AG09319 (cell line): ENCODE data around the gene PNMA6A.

Experiments used
- DNase-seq: peaks from one replicate; pipeline ENCODE4 v3.0.0-alpha.2; 2010; ENCODE audit warnings: low read depth; ENCODE audit errors: extremely low read depth
- TF ChIP-seq, protein P1 (sequence below): IDR thresholded peaks from 2 replicates; pipeline ENCODE4 v1.5.1; 2011; ENCODE audit warnings: low read depth, mild to moderate bottlenecking, inconsistent platforms, low read length, moderate library complexity

Gene PNMA6A

DNA sequence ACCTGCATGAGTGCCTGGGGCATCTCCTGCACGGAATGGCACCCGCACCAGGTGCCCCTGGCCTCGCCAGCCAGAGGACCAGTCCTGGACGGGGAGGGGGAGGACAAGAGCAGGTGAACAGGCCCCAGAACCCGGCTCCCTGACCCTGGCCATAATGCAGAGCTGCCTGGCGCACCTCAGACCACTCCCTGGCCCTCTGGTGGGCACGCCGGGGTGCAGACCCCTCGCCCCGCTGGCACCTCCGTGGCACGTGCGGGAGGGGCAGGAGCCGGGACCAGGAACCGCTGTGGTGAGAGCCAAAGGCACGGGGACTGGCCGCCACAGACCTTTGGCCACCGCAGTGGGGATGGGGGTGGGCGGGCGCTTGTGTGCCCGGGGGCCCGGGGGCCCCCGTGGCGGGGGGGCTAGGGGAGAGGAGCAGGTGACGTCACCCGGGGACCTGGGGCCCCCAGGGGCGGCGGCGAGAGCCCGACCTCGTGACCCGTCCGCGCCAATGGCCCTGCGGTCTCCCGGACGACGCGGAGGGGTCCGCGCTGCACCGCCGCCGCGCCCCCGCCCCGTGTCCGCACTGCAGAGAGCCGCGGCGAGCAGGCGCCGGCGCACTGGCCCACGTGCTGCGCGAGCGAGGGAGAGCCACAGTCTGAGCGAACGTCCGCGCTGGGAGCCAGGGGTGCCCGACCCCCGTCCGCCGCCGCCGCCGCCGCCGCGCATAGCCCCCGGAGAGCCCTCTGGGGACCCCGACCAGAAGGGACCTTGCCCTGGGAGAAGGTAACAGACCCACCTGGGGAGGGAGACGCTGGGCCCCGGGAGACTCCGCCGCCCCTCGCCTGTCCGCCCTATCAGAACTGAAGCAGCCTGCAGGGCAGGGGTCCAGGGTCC is 16.1 kb upstream of the PNMA6A start, which contains the start of gene PNMA3:
PNMA3 (plus strand) TSS at position 600 of the 879 bp plus-strand sequence. CDS start 586 bp downstream, outside the sequence.
- TF ChIP-seq, protein P1, sequence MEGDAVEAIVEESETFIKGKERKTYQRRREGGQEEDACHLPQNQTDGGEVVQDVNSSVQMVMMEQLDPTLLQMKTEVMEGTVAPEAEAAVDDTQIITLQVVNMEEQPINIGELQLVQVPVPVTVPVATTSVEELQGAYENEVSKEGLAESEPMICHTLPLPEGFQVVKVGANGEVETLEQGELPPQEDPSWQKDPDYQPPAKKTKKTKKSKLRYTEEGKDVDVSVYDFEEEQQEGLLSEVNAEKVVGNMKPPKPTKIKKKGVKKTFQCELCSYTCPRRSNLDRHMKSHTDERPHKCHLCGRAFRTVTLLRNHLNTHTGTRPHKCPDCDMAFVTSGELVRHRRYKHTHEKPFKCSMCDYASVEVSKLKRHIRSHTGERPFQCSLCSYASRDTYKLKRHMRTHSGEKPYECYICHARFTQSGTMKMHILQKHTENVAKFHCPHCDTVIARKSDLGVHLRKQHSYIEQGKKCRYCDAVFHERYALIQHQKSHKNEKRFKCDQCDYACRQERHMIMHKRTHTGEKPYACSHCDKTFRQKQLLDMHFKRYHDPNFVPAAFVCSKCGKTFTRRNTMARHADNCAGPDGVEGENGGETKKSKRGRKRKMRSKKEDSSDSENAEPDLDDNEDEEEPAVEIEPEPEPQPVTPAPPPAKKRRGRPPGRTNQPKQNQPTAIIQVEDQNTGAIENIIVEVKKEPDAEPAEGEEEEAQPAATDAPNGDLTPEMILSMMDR, result no peak
- DNase-seq, result no peak

DNA sequence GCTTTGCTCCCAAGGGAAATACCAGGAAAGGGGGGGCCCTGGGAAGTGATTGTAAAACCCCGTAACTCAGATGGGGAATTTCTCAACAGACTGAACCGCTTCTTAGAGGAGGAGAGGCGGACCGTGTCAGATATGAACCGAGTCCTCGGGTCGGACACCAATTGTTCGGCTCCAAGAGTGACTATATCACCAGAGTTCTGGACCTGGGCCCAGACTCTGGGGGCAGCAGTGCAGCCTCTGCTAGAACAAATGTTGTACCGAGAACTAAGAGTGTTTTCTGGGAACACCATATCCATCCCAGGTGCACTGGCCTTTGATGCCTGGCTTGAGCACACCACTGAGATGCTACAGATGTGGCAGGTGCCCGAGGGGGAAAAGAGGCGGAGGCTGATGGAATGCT is 15.0 kb upstream of the PNMA6A start:
- TF ChIP-seq, protein P1, result no peak

DNA sequence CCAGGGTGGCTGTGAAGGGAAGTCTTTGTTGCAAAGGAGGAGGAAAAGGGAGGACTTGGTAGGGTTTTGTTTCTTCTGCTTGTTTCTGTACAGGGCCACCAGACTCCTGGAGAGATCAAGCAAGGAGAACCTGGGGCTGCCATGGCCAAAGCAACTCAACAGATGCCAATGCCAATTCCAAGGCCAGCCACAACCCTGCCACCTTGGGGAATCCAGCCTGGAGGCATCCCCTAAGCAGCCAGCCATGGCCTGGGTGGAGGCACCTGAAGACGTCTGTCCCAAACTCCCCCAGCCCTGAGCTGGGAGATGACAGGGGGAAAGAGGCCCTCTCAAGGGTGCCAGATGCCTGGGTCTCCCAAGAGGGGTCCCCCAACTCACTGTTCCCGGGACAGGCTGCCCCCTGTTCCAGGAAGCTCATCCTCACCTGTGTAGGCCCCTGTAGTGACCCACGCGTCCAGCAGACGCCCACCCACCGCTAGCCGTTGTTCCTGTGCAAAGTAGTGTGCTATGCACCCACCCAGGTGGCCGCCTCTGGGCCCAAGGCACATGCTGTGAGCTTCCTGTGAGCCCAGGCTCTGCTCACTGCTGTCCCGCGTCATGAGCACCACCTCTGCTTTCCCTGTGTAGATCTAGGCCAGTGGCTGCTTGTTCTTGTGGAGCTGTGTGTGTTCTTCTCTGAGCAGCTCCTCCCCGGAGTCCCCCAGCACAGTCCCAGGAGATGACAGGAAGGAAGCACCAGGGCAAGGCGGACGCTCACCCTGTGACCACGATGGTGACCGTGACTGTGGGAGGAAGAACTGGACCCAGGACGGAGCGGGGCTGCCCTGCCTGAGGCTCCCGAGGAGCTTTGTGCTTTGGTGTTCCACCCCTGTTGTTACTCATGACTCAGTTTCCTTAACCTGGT is 12.8 kb upstream of the PNMA6A start:
- TF ChIP-seq, protein P1, result no peak
- DNase-seq, result no peak

More for the DNA sequence above, 15.0 kb upstream of the PNMA6A start:
- no peak for DNase-seq

DNA sequence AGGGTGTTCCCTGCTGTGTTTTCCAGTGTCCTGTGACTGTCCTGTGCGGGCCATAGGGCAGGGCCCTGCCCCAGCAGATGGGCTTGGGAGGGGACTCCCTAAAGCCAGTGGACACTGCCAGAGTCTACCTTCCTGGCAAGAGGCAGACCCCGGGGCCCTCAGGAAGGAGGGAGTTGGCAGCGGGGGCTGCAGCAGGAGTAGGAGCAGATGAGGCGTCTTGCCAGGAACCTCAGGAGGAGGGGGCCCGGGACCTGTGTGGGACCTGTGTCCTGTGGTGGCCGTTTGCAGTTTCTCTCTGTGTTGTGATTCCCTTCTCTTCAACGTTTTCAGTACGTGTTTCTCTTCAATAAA is 12.2 kb upstream of the PNMA6A start:
- DNase-seq, result no peak
- TF ChIP-seq, protein P1, result no peak

DNA sequence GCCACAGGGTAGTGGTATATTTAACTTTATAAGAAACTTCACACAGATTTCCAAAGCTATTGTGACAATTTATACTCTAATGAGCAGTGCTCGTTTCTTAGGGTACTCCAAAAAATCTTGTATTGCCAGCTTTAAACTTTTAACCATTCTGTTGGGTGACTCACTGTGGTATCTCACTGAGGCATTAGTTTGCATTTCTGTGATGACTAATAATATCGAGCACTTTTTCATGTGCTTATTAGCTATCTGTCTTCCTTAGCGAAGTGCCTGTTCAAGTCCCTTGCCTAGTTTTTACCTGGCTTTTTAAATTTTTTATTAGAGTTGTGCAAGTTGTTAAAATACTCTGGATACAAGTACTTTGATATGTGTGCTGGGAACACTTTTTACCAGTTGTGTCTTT is 10.5 kb upstream of the PNMA6A start:
- no peak for DNase-seq
- TF ChIP-seq, protein P1, result no peak

DNA sequence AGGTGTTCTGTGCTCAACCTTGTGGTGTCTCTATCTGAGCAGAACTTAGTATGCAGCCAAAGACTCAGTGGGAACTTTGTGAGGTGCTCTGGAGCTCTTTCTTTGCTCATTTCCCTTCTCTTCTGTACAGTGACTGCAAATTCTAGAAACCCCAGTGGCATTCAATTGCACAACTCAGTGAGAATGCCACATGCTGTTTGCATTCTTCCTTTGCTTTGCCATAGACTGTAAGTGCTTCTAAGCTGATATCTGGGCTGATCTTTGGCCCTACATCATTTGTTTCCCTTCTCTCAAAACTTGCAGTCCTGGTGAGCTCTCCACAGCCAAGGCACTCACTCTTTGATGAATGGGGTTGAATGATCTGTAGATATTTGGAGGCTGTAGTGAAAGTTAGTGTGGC is 8.9 kb upstream of the PNMA6A start:
- no peak for DNase-seq
- TF ChIP-seq, protein P1, result no peak

DNA sequence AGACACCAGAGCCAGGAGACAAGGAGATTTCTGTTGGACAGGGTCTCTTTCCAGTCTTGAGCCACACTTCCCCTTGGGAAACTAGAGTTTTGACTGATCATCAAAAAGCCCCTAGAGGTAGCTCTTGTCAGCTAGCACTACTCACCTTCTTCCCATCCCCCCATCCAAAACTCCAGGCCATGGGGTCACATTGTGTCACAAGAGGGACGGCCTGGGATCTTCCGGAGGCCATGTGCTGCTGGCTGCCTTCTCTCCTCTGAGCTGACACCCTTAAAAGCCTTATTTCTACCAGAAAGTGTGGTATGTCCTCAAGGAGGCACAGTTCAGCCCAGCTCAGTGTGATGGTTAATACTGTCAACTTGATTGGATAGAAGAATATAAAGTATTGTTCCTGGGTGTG is 8.2 kb upstream of the PNMA6A start:
- DNase-seq, result no peak
- TF ChIP-seq, protein P1, result no peak
